ENCODE measurements around the gene SS18.

Gene SS18

GRCh38 chr18:25983730-25984129 lies 106.7 kb downstream of the SS18 start:
- Histone ChIP-seq H3K9ac (ENCODE audit: low read length) (no peak overlapping the region), H3K9me2 (ENCODE audit: low read depth, low read length) (no peaks in the 10 kb centered on the region), H3K27me3 (ENCODE audit: insufficient read depth, low read length) (no peaks in the 10 kb centered on the region; the same call in 1 of the 2 replicates), H3K4me1 (ENCODE audit: insufficient read depth, low read length, severe bottlenecking) (no peaks in the 10 kb centered on the region), H4K20me1 (ENCODE audit: insufficient read depth, low read length) (no peaks in the 10 kb centered on the region), H3K79me2 (ENCODE audit: insufficient read depth, low read length) (no peaks in the 10 kb centered on the region), H2AFZ (ENCODE audit: low read length) (no peak overlapping the region), H3K36me3 (ENCODE audit: insufficient read depth, low read length) (no peaks in the 10 kb centered on the region; the same call in 1 of the 2 replicates), H3K9me3 (ENCODE audit: low read length) (no peaks in the 10 kb centered on the region), H3K27ac (ENCODE audit: low read depth, low read length, poor library complexity, severe bottlenecking) (no peak overlapping the region), H3K4me3 (ENCODE audit: low read depth, low read length, poor library complexity, severe bottlenecking) (no peak overlapping the region), H3F3A (ENCODE audit: insufficient read depth, low read length) (no peaks in the 10 kb centered on the region), H3K4me2 (ENCODE audit: low read length) (no peak overlapping the region)
- TF ChIP-seq CTCF (IDR thresholded peaks at IDR 0.05; ENCODE audit: low read length), result no peak
- TF ChIP-seq EZH2 (IDR thresholded peaks at IDR 0.05; ENCODE audit: borderline replicate concordance, low read length), result no peak

GRCh38 chr18:25982961-25983360 lies 107.5 kb downstream of the SS18 start:
- Histone ChIP-seq H3K9me2 (ENCODE audit: low read depth, low read length) (no peaks in the 10 kb centered on the region), H3K27ac (ENCODE audit: low read depth, low read length, poor library complexity, severe bottlenecking) (no peak overlapping the region)

GRCh38 chr18:25982153-25982552 lies 108.3 kb downstream of the SS18 start:
- no peaks in the 10 kb centered on the region for H3K79me2 ChIP-seq (ENCODE audit: insufficient read depth, low read length)
- H3F3A ChIP-seq (ENCODE audit: insufficient read depth, low read length), result no peaks in the 10 kb centered on the region
- H2AFZ ChIP-seq (ENCODE audit: low read length), result no peak overlapping the region
- no peak overlapping the region for H3K9ac ChIP-seq (ENCODE audit: low read length)
- H3K4me2 ChIP-seq (ENCODE audit: low read length), result no peak overlapping the region
- H3K9me3 ChIP-seq (ENCODE audit: low read length), result no peaks in the 10 kb centered on the region
- H3K9me2 ChIP-seq (ENCODE audit: low read depth, low read length), result no peaks in the 10 kb centered on the region
- no peak for TF ChIP-seq CTCF (IDR thresholded peaks at IDR 0.05; ENCODE audit: low read length)
- TF ChIP-seq EZH2 (IDR thresholded peaks at IDR 0.05; ENCODE audit: borderline replicate concordance, low read length), result no peak
- no peaks in the 10 kb centered on the region; the same call in 1 of the 2 replicates for H3K36me3 ChIP-seq (ENCODE audit: insufficient read depth, low read length)
- H3K27me3 ChIP-seq (ENCODE audit: insufficient read depth, low read length), result no peaks in the 10 kb centered on the region; the same call in 1 of the 2 replicates
- H3K4me1 ChIP-seq (ENCODE audit: insufficient read depth, low read length, severe bottlenecking), result no peaks in the 10 kb centered on the region
- no peaks in the 10 kb centered on the region for H4K20me1 ChIP-seq (ENCODE audit: insufficient read depth, low read length)
- H3K27ac ChIP-seq (ENCODE audit: low read depth, low read length, poor library complexity, severe bottlenecking), result no peak overlapping the region
- H3K4me3 ChIP-seq (ENCODE audit: low read depth, low read length, poor library complexity, severe bottlenecking), result no peak overlapping the region

More at GRCh38 chr18:25982961-25983360, 107.5 kb downstream of the SS18 start:
- no peak overlapping the region for H3K4me3 ChIP-seq (ENCODE audit: low read depth, low read length, poor library complexity, severe bottlenecking)
- H3K4me2 ChIP-seq (ENCODE audit: low read length), result no peak overlapping the region
- H3F3A ChIP-seq (ENCODE audit: insufficient read depth, low read length), result no peaks in the 10 kb centered on the region
- no peaks in the 10 kb centered on the region for H3K79me2 ChIP-seq (ENCODE audit: insufficient read depth, low read length)
- H4K20me1 ChIP-seq (ENCODE audit: insufficient read depth, low read length), result no peaks in the 10 kb centered on the region
- no peaks in the 10 kb centered on the region; the same call in 1 of the 2 replicates for H3K27me3 ChIP-seq (ENCODE audit: insufficient read depth, low read length)
- no peak overlapping the region for H2AFZ ChIP-seq (ENCODE audit: low read length)
- no peaks in the 10 kb centered on the region for H3K4me1 ChIP-seq (ENCODE audit: insufficient read depth, low read length, severe bottlenecking)
- H3K36me3 ChIP-seq (ENCODE audit: insufficient read depth, low read length), result no peaks in the 10 kb centered on the region; the same call in 1 of the 2 replicates
- no peaks in the 10 kb centered on the region for H3K9me3 ChIP-seq (ENCODE audit: low read length)
- no peak overlapping the region for H3K9ac ChIP-seq (ENCODE audit: low read length)
- no peak for TF ChIP-seq EZH2 (IDR thresholded peaks at IDR 0.05; ENCODE audit: borderline replicate concordance, low read length)
- TF ChIP-seq CTCF (IDR thresholded peaks at IDR 0.05; ENCODE audit: low read length), result no peak
